ENCODE results near the gene UBE2D2. TPM values are rescaled to one million over a fixed set of nuclear protein-coding genes. Genes with fewer than 3 reads are reported as not detected.
"Not testable (repeated sequence)": the region's sequence is repeated elsewhere in the genome, so short reads cannot be mapped to it uniquely, and the experiment has no call there.

The UBE2D2 gene
- total and polyA plus RNA-seq, 2 of the 4 experiments (the other 2 are of a cell fraction) = 26.9 to 35.7 TPM

GRCh38 chr5:139513434-139513833 lies 47.7 kb upstream of the UBE2D2 start:
- POLR2A ChIA-PET (ENCODE audit: unreplicated experiment); H2BK120ac ChIP-seq (ENCODE audit: low read depth, low read length); H3K79me1 ChIP-seq (ENCODE audit: low read depth in 1 of 2, low read length in 2 of 2); H3K9me3 ChIP-seq (ENCODE audit: control insufficient read depth, insufficient read depth, low read length); H4K8ac ChIP-seq (ENCODE audit: low read depth in 2 of 2, low read length in 2 of 2); H3K56ac ChIP-seq (ENCODE audit: extremely low read depth, insufficient read depth, low read length); H3K23ac ChIP-seq (ENCODE audit: low read depth, low read length); H3K4me1 ChIP-seq (ENCODE audit: control insufficient read depth, insufficient read depth, low read length); BruUV-seq (replicated peaks); H2BK15ac ChIP-seq (ENCODE audit: low read depth, low read length); H4K5ac ChIP-seq (ENCODE audit: low read depth, low read length); H2AK5ac ChIP-seq (ENCODE audit: low read depth, low read length); H3K4me3 ChIP-seq (ENCODE audit: insufficient read depth, low read depth, low read length); H3K36me3 ChIP-seq (ENCODE audit: control insufficient read depth, insufficient read depth, low read length); H2BK20ac ChIP-seq (ENCODE audit: low read depth, low read length); H3K9ac ChIP-seq (ENCODE audit: low read depth, low read length); H3K4me2 ChIP-seq (ENCODE audit: low read depth, low read length); H3K9me1 ChIP-seq (ENCODE audit: insufficient read depth, low read length); H3K27ac ChIP-seq (ENCODE audit: insufficient read depth, low read length); H3K27me3 ChIP-seq (ENCODE audit: control insufficient read depth, insufficient read depth, low read length); H3K18ac ChIP-seq (ENCODE audit: low read depth, low read length); H4K91ac ChIP-seq (ENCODE audit: insufficient read depth, low read depth, low read length); H3K14ac ChIP-seq (replicated peaks; ENCODE audit: low read depth, low read length); H3K4ac ChIP-seq (ENCODE audit: low read depth, low read length); H2BK5ac ChIP-seq (ENCODE audit: low read depth, low read length, poor library complexity, severe bottlenecking); H4K20me1 ChIP-seq (ENCODE audit: insufficient read depth, low read length); in situ Hi-C loops (cut with MboI; ENCODE audit: low sequenced_read_pairs): not testable (repeated sequence)
- Histone ChIP-seq H2AFZ (replicated peaks; ENCODE audit: low read length, poor library complexity) (peak overlapping the region; percentile 26), H2AK9ac (replicated peaks; ENCODE audit: low read depth, low read length, poor library complexity) (peak overlapping the region; percentile 73)
- DNase-seq = peak; percentile 76
- CTCF ChIA-PET = interaction anchor here (0.6 to 3.2 kb wide), 9 partner anchors 11 to 146 kb away, joined by 3 to 32 read pairs (median 4); partner anchors contain the start of gene DNAJC18
- dilution Hi-C loops (cut with HindIII; ENCODE audit: low sequenced_read_pairs, unreplicated experiment) (loop anchor here (25.0 kb wide), 1 partner anchor 101 kb away; the partner anchor contains the start of gene SPATA24), intact Hi-C loops (cut with micrococcal nuclease) (loop anchor here (1.0 kb wide), 1 partner anchor 91 kb away; no protein-coding TSS in a partner anchor)
- ATAC-seq (ENCODE audit: low read depth) = peak; percentile 81
- TF ChIP-seq SMC3 (IDR thresholded peaks at IDR 0.05; ENCODE audit: low read depth, low read length) = peak; percentile 92
- TF ChIP-seq, protein P1, sequence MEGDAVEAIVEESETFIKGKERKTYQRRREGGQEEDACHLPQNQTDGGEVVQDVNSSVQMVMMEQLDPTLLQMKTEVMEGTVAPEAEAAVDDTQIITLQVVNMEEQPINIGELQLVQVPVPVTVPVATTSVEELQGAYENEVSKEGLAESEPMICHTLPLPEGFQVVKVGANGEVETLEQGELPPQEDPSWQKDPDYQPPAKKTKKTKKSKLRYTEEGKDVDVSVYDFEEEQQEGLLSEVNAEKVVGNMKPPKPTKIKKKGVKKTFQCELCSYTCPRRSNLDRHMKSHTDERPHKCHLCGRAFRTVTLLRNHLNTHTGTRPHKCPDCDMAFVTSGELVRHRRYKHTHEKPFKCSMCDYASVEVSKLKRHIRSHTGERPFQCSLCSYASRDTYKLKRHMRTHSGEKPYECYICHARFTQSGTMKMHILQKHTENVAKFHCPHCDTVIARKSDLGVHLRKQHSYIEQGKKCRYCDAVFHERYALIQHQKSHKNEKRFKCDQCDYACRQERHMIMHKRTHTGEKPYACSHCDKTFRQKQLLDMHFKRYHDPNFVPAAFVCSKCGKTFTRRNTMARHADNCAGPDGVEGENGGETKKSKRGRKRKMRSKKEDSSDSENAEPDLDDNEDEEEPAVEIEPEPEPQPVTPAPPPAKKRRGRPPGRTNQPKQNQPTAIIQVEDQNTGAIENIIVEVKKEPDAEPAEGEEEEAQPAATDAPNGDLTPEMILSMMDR (conservative IDR thresholded peaks at IDR 0.05; ENCODE audit: low read depth, low read length) = peak; percentile 73
- peak; percentile 89 for TF ChIP-seq RAD21 (IDR thresholded peaks at IDR 0.05; ENCODE audit: low read length)
- TF ChIP-seq, protein P2, sequence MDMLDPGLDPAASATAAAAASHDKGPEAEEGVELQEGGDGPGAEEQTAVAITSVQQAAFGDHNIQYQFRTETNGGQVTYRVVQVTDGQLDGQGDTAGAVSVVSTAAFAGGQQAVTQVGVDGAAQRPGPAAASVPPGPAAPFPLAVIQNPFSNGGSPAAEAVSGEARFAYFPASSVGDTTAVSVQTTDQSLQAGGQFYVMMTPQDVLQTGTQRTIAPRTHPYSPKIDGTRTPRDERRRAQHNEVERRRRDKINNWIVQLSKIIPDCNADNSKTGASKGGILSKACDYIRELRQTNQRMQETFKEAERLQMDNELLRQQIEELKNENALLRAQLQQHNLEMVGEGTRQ (IDR thresholded peaks at IDR 0.05; ENCODE audit: low read depth, low read length) = peak; percentile 83
- WGBS, 2 experiments (ENCODE audit: extremely low coverage in 2 of 2, insufficient read length in 1 of 2) = no CpG with 5 or more reads among the region's 5 CpGs
